Coronary artery (tissue), 2 donors: ENCODE results near the gene SOX6.

Source experiments
- DNase-seq: peaks from one replicate; pipeline ENCODE4 v3.0.0-alpha.2; 2017; ENCODE audit warnings: low spot score
- H3K27ac ChIP-seq, 2 donors: fragments of 200-600 bp; sonication (generic); one replicate each; pipeline ENCODE4 v1.5.1; 2016 to 2019
- H3K4me3 ChIP-seq: fragments of 200-600 bp; sonication (generic); 2 replicates; pipeline ENCODE4 v1.5.1; 2016; ENCODE audit warnings: mild to moderate bottlenecking, moderate library complexity
- CTCF ChIP-seq: fragments of 200-600 bp; sonication (generic); IDR thresholded peaks from one replicate; pipeline ENCODE4 v1.5.1; 2019; ENCODE audit warnings: antibody characterized with exemption

SOX6 gene

GRCh38 chr11:15975742-15976141, 380.6 kb downstream of the SOX6 start:
- H3K27ac ChIP-seq = peak overlapping the region in 1 of 2 donors; percentile 32
- no peak for DNase-seq
- no peak for TF ChIP-seq CTCF
- H3K4me3 ChIP-seq = no peak overlapping the region

DNA sequence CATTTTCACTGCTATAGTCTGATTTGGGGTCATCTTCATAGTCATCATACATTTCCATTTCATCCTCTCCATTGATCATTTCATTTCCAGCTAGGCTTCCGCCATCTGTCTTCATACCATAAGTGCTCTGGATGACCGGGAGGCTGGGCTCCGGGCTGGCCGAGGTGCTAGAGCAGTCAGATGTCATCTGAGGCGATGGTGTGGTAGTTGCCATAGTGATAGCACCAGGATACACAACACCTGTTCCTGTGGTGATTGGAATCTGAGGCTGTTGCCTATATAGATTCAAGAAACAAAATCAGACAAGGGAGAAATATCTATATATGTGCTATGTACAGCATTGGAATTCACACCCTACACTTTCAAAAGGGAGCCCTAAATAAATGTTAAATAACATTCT, 383.5 kb downstream of the SOX6 start:
- no peak for TF ChIP-seq CTCF
- Histone ChIP-seq H3K27ac (no peak overlapping the region), H3K4me3 (no peak overlapping the region)
- no peak for DNase-seq

GRCh38 chr11:15971215-15971546, 385.2 kb downstream of the SOX6 start:
- TF ChIP-seq CTCF = no peak
- Histone ChIP-seq H3K27ac (no peak overlapping the region), H3K4me3 (no peak overlapping the region)
- DNase-seq = no peak

GRCh38 chr11:15970506-15971214, 385.7 kb downstream of the SOX6 start:
- H3K4me3 ChIP-seq = no peak overlapping the region
- peak overlapping the region in 1 of 2 donors; percentile 30 for H3K27ac ChIP-seq
- no peak for DNase-seq
- TF ChIP-seq CTCF = no peak

- H3K4me3 ChIP-seq = peak overlapping the region; percentile 42
- DNase-seq = no peak
- peak overlapping the region; percentile 75 to 80 for H3K27ac ChIP-seq
- TF ChIP-seq CTCF = no peak
Measured at GRCh38 chr11:15969701-15970329, 386.5 kb downstream of the SOX6 start.

GRCh38 chr11:15969281-15969680, 387.1 kb downstream of the SOX6 start:
- no peak for TF ChIP-seq CTCF
- DNase-seq = no peak
- peak overlapping the region; percentile 42 for H3K4me3 ChIP-seq
- peak overlapping the region; percentile 75 to 80 for H3K27ac ChIP-seq

DNA sequence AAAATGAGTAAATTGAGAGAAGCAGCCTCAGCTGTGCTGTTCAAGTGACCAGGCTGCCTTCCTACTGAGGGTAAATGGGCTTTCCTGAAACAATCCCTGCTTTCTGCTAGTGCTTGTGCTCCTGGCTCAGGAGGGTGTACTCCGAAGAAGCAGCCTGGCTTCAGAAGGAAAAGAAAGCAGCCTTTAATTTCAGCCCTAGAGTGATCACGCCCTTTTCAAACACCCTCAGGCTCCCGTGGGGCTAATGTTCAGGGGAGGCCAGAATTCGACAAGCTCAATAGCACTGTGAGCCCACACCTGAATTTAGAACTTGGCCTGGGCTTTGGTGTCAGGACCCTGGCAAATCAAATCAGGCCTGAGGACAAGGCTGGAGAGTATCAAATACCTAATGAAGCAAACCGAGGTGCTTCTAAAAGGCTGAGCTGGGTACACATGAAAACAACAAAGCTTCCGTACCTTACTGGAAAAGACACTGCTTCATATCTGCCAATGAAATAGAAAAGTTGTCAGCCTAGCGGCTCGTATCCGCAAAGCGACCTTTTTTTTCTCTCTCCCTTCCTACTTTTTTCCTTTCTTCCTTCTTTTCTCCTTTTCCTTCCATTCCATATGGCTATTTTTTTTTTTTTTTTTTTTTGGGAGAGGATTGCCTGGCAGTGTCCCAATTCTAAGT, 387.8 kb downstream of the SOX6 start:
- H3K27ac ChIP-seq = peak overlapping the region; percentile 80 to 84
- DNase-seq = no peak
- TF ChIP-seq CTCF = no peak
- H3K4me3 ChIP-seq = no peak overlapping the region
